ENCODE results near the gene NEMP2. TPM values are rescaled to one million over a fixed set of nuclear protein-coding genes. Genes with fewer than 3 reads are reported as not detected.

NEMP2 gene
- total RNA-seq, 1 donor from 2014 or later: 9.5 TPM

GRCh38 chr2:190564838-190565237 is 30.3 kb upstream of the NEMP2 start:
- intact Hi-C loops (cut with DNase I): no loop called here
- no peak for DNase-seq
- TF ChIP-seq, protein P1, sequence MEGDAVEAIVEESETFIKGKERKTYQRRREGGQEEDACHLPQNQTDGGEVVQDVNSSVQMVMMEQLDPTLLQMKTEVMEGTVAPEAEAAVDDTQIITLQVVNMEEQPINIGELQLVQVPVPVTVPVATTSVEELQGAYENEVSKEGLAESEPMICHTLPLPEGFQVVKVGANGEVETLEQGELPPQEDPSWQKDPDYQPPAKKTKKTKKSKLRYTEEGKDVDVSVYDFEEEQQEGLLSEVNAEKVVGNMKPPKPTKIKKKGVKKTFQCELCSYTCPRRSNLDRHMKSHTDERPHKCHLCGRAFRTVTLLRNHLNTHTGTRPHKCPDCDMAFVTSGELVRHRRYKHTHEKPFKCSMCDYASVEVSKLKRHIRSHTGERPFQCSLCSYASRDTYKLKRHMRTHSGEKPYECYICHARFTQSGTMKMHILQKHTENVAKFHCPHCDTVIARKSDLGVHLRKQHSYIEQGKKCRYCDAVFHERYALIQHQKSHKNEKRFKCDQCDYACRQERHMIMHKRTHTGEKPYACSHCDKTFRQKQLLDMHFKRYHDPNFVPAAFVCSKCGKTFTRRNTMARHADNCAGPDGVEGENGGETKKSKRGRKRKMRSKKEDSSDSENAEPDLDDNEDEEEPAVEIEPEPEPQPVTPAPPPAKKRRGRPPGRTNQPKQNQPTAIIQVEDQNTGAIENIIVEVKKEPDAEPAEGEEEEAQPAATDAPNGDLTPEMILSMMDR (IDR thresholded peaks at IDR 0.05): no peak
- Histone ChIP-seq H3K4me1 (no peaks in the 10 kb centered on the region), H3K27me3 (ENCODE audit: low read depth) (no peaks in the 10 kb centered on the region), H3K4me3 (no peak overlapping the region), H3K9me3 (peaks cover 9% of the 10 kb centered on the region), H3K27ac (no peak overlapping the region), H3K36me3 (no peaks in the 10 kb centered on the region)
- no peak for ATAC-seq

GRCh38 chr2:190563646-190564045 is 29.1 kb upstream of the NEMP2 start:
- Histone ChIP-seq H3K9me3 (peaks cover 9% of the 10 kb centered on the region), H3K27me3 (ENCODE audit: low read depth) (no peaks in the 10 kb centered on the region), H3K36me3 (no peaks in the 10 kb centered on the region), H3K4me3 (no peak overlapping the region), H3K27ac (no peak overlapping the region), H3K4me1 (no peaks in the 10 kb centered on the region)
- TF ChIP-seq, protein P1 (IDR thresholded peaks at IDR 0.05): no peak
- ATAC-seq (no peak), DNase-seq (no peak)
- intact Hi-C loops (cut with DNase I): no loop called here

GRCh38 chr2:190563109-190563508 is 28.6 kb upstream of the NEMP2 start:
- TF ChIP-seq, protein P1 (IDR thresholded peaks at IDR 0.05): no peak
- H3K36me3 ChIP-seq: no peaks in the 10 kb centered on the region
- H3K4me3 ChIP-seq: no peak overlapping the region
- DNase-seq (no peak), ATAC-seq (no peak)
- H3K9me3 ChIP-seq: peaks cover 7% of the 10 kb centered on the region
- H3K27me3 ChIP-seq (ENCODE audit: low read depth): no peaks in the 10 kb centered on the region
- intact Hi-C loops (cut with DNase I): no loop called here
- H3K4me1 ChIP-seq: no peaks in the 10 kb centered on the region
- H3K27ac ChIP-seq: no peak overlapping the region

- no peak for ATAC-seq
- H3K27me3 ChIP-seq (ENCODE audit: low read depth): no peaks in the 10 kb centered on the region
- TF ChIP-seq, protein P1 (IDR thresholded peaks at IDR 0.05): no peak
These were observed 27.6 kb upstream of the NEMP2 start for GRCh38 chr2:190562121-190562520.

GRCh38 chr2:190561094-190561493 is 26.6 kb upstream of the NEMP2 start:
- Histone ChIP-seq H3K36me3 (no peaks in the 10 kb centered on the region), H3K4me3 (no peak overlapping the region), H3K27me3 (ENCODE audit: low read depth) (no peaks in the 10 kb centered on the region), H3K9me3 (no peaks in the 10 kb centered on the region), H3K27ac (no peak overlapping the region), H3K4me1 (no peaks in the 10 kb centered on the region)
- DNase-seq (no peak), ATAC-seq (no peak)
- TF ChIP-seq, protein P1 (IDR thresholded peaks at IDR 0.05): no peak
- intact Hi-C loops (cut with DNase I): no loop called here

More at GRCh38 chr2:190562121-190562520, 27.6 kb upstream of the NEMP2 start:
- Histone ChIP-seq H3K4me1 (no peaks in the 10 kb centered on the region), H3K4me3 (no peak overlapping the region), H3K36me3 (no peaks in the 10 kb centered on the region), H3K27ac (no peak overlapping the region), H3K9me3 (no peaks in the 10 kb centered on the region)
- intact Hi-C loops (cut with DNase I): no loop called here
- DNase-seq: no peak
